GM23338 (cell line): ENCODE results near the gene PTRH2. TPM values are rescaled to one million over a fixed set of nuclear protein-coding genes. Genes with fewer than 3 reads are reported as not detected.

Experiments used
- ATAC-seq: fragments of 200-7000 bp; cut with Tn5 transposase; 3 replicates; pipeline ENCODE4 v1.9.1; 2020
- DNase-seq: peaks from one replicate; pipeline ENCODE4 v3.0.0-alpha.2; 2015; ENCODE audit warnings: low spot score
- H2AFZ ChIP-seq: fragments of 200-600 bp; sonication (generic); 2 replicates; pipeline ENCODE4 v1.8.0; 2016; ENCODE audit warnings: antibody characterized with exemption, mild to moderate bottlenecking, moderate library complexity
- H3F3A ChIP-seq: fragments of 200-600 bp; sonication (generic); replicated peaks from 2 replicates; pipeline ENCODE4 v1.8.0; 2017; ENCODE audit warnings: antibody characterized with exemption, mixed run types, low read depth
- H3K27ac ChIP-seq: fragments of 200-600 bp; sonication (generic); 2 replicates; pipeline ENCODE4 v1.6.1; 2016; ENCODE audit warnings: low read depth
- H3K27me3 ChIP-seq: fragments of 200-600 bp; sonication (generic); 2 replicates; pipeline ENCODE4 v1.8.0; 2016; ENCODE audit warnings: mild to moderate bottlenecking, mixed run types, moderate library complexity; ENCODE audit not compliant: insufficient read depth
- H3K36me3 ChIP-seq: fragments of 200-600 bp; sonication (generic); 2 replicates; pipeline ENCODE4 v1.8.0; 2016; ENCODE audit warnings: mild to moderate bottlenecking; ENCODE audit not compliant: insufficient read depth
- H3K4me1 ChIP-seq: fragments of 200-600 bp; sonication (generic); 2 replicates; pipeline ENCODE4 v1.8.0; 2016; ENCODE audit warnings: mild to moderate bottlenecking, moderate library complexity; ENCODE audit not compliant: insufficient read depth
- H3K4me2 ChIP-seq: fragments of 200-600 bp; sonication (generic); 2 replicates; pipeline ENCODE4 v1.7.1; 2017; ENCODE audit warnings: mixed run types
- H3K4me3 ChIP-seq: fragments of 200-600 bp; sonication (generic); 2 replicates; pipeline ENCODE4 v1.6.1; 2016; ENCODE audit warnings: mixed run types
- H3K79me2 ChIP-seq: fragments of 200-600 bp; sonication (generic); replicated peaks from 2 replicates; pipeline ENCODE4 v1.8.0; 2017; ENCODE audit warnings: mild to moderate bottlenecking; ENCODE audit not compliant: insufficient read depth
- H3K9me2 ChIP-seq: fragments of 200-600 bp; sonication (generic); 2 replicates; pipeline ENCODE4 v1.8.0; 2017; ENCODE audit not compliant: insufficient read depth
- H4K20me1 ChIP-seq: fragments of 200-600 bp; sonication (generic); replicated peaks from 2 replicates; pipeline ENCODE4 v1.8.0; 2017; ENCODE audit warnings: mild to moderate bottlenecking; ENCODE audit not compliant: insufficient read depth
- H3K27ac Mint-ChIP-seq: 2 replicates; pipeline ENCODE4 v1.8.0; 2020; ENCODE audit warnings: inconsistent platforms, mild to moderate bottlenecking, moderate library complexity, mixed read lengths
- H3K27me3 Mint-ChIP-seq: 3 replicates; pipeline ENCODE4 v1.8.0; 2022; ENCODE audit warnings: low read depth, mild to moderate bottlenecking, moderate library complexity, mixed read lengths, inconsistent platforms; ENCODE audit not compliant: insufficient read depth, poor library complexity
- H3K36me3 Mint-ChIP-seq: 3 replicates; pipeline ENCODE4 v1.8.0; 2021; ENCODE audit warnings: low read depth, mild to moderate bottlenecking, inconsistent platforms, moderate library complexity, mixed read lengths
- H3K4me1 Mint-ChIP-seq: 3 replicates; pipeline ENCODE4 v1.8.0; 2020; ENCODE audit warnings: mild to moderate bottlenecking, inconsistent platforms, mixed read lengths
- H3K4me3 Mint-ChIP-seq: 3 replicates; pipeline ENCODE4 v1.8.0; 2021; ENCODE audit warnings: moderate library complexity, mild to moderate bottlenecking, inconsistent platforms, mixed read lengths
- H3K9me3 Mint-ChIP-seq: 3 replicates; pipeline ENCODE4 v1.8.0; 2020; ENCODE audit warnings: moderate library complexity, mild to moderate bottlenecking, inconsistent platforms, mixed read lengths
- CREB1 ChIP-seq: fragments of 250-450 bp; sonication (Bioruptor Pico); IDR thresholded peaks from 2 replicates; pipeline ENCODE4 v1.5.0; 2020; ENCODE audit warnings: low read depth, mild to moderate bottlenecking, moderate library complexity
- CTCF ChIP-seq, 2 experiments: fragments of 200-600 bp in 1 of 2; sonication (generic) in 1 of 2; conservative IDR thresholded peaks; 2 replicates each; pipeline versions ENCODE4 v1.5.1 to v1.6.1; 2016 to 2017; ENCODE audit warnings: antibody characterized with exemption in 2 of 2, low read depth in 2 of 2, mild to moderate bottlenecking in 2 of 2, moderate library complexity in 1 of 2
- EZH2 ChIP-seq: fragments of 200-600 bp; sonication (generic); IDR thresholded peaks from one replicate; pipeline ENCODE4 v1.8.0; 2017; ENCODE audit warnings: antibody characterized with exemption, mild to moderate bottlenecking, low read depth; ENCODE audit not compliant: unreplicated experiment
- EZH2phosphoT487 ChIP-seq: fragments of 200-600 bp; sonication (generic); IDR thresholded peaks from one replicate; pipeline ENCODE4 v1.8.1; 2018; ENCODE audit warnings: antibody characterized with exemption; ENCODE audit not compliant: unreplicated experiment
- NANOG ChIP-seq: IDR thresholded peaks from 2 replicates; pipeline ENCODE4 v1.6.1; 2016; ENCODE audit warnings: antibody characterized with exemption, borderline replicate concordance
- REST ChIP-seq: IDR thresholded peaks from one replicate; pipeline ENCODE4 v1.6.1; 2018; ENCODE audit warnings: antibody characterized with exemption; ENCODE audit not compliant: unreplicated experiment
- STAT1 ChIP-seq: IDR thresholded peaks from one replicate; pipeline ENCODE4 v1.6.1; 2016; ENCODE audit warnings: antibody characterized with exemption; ENCODE audit not compliant: unreplicated experiment
- ZNF114 ChIP-seq: fragments of 250-450 bp; sonication (Bioruptor Pico); IDR thresholded peaks from 2 replicates; pipeline ENCODE4 v1.5.0; 2020; ENCODE audit warnings: mild to moderate bottlenecking, moderate library complexity
- ZNF331 ChIP-seq: fragments of 250-450 bp; sonication (Bioruptor Pico); IDR thresholded peaks from 2 replicates; pipeline ENCODE4 v1.5.0; 2020; ENCODE audit warnings: low read depth, mild to moderate bottlenecking, moderate library complexity
- ZNF462 ChIP-seq: fragments of 250-450 bp; sonication (Bioruptor Pico); IDR thresholded peaks from 2 replicates; pipeline ENCODE4 v1.5.0; 2020; ENCODE audit warnings: mild to moderate bottlenecking, moderate library complexity
- polyA plus RNA-seq: library from polyadenylated mRNA; unstranded; fragments of >200 nt; fragmentation: Nextera tagmentation; extraction: Ambion mirVana; gene quantifications from 2 replicates; pipeline ENCODE4 v1.2.1, GENCODE V29; 2016
- total RNA-seq: library from RNA; depleted of rRNA; stranded (reverse); fragments of >200 nt; shearing (Covaris generic); gene quantifications from 2 replicates; pipeline ENCODE4 v1.2.3, GENCODE V29; 2014

Gene PTRH2
- total and polyA plus RNA-seq, 2 experiments from 2014 or later: 32.7 to 85.2 TPM

DNA sequence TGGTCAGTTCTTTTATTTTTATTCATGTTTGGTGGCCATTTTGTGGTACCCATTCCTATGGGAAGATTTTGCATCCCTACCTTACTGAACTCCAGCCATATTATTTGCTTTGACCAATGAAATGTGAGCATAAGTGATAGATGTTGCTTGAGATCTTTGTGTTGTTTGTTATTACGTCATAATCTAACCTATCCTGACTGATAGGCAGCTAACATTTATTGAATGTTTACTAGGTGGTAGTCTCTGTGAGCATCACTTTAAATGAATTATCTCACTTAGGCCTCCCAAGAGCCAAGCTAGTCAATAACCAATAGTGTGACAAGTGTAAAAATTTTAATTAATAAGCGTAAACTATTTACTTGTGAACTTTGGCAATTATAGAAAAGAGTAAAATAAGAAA lies 37.8 kb upstream of the PTRH2 start (continued):
- TF ChIP-seq CTCF (conservative IDR thresholded peaks at IDR 0.05; ENCODE audit: low read depth in 2 of 2) (no peak), CREB1 (CRISPR knock-in tag) (no peak)

DNA sequence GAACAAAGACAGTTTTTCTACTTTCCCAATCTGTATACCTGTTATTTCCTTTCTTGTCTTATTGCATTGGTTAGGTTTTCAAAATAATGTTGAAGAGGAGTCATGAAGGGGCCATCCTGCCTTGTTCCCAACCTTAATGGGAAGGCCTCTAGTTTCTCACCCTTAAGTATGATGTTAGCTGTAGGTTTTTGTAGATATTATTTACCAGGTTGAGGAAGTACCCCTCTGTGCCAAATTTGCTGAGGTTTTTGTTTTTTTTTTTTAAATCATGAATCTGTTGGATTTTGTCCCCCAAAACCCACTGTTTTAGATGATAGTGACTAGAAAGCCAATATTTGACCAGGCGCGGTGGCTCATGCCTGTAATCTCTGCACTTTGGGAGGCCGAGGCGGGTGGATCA lies 36.6 kb upstream of the PTRH2 start:
- no peak for TF ChIP-seq CTCF (conservative IDR thresholded peaks at IDR 0.05; ENCODE audit: low read depth in 2 of 2)
- TF ChIP-seq EZH2phosphoT487: no peak
- TF ChIP-seq ZNF462 (CRISPR knock-in tag): no peak
- TF ChIP-seq ZNF114: no peak
- no peak for TF ChIP-seq STAT1
- TF ChIP-seq EZH2: no peak
- TF ChIP-seq NANOG: no peak
- TF ChIP-seq REST: no peak
- no peak for TF ChIP-seq ZNF331 (CRISPR knock-in tag)
- Histone ChIP-seq H3K4me2 (no peak overlapping the region), H3F3A (no peaks in the 10 kb centered on the region), H3K4me1 (no peaks in the 10 kb centered on the region), H2AFZ (no peak overlapping the region), H3K36me3 (peaks cover 4% of the 10 kb centered on the region; the same call in 1 of the 2 replicates), H3K4me3 (no peak overlapping the region), H3K27ac (no peak overlapping the region), H3K79me2 (no peaks in the 10 kb centered on the region), H3K9me2 (no peaks in the 10 kb centered on the region), H3K27me3 (no peaks in the 10 kb centered on the region), H4K20me1 (no peaks in the 10 kb centered on the region)
- no peak overlapping the region for H3K4me3 Mint-ChIP-seq
- no peak for DNase-seq
- no peak overlapping the region for H3K27ac Mint-ChIP-seq
- H3K9me3 Mint-ChIP-seq: peaks cover 13% of the 10 kb centered on the region
- H3K36me3 Mint-ChIP-seq: peaks cover 24% of the 10 kb centered on the region
- no peak for ATAC-seq
- H3K4me1 Mint-ChIP-seq: no peaks in the 10 kb centered on the region
- no peaks in the 10 kb centered on the region for H3K27me3 Mint-ChIP-seq
